Epidermal melanocyte (primary cell): ENCODE measurements around the gene MAJIN.

Experiments
- DNase-seq: peaks from one replicate; pipeline ENCODE4 v3.0.0; 2011; ENCODE audit warnings: low spot score; ENCODE audit not compliant: insufficient read length

MAJIN gene

GRCh38 chr11:64914123-64914522 is 57.8 kb downstream of the MAJIN start:
- no peak for DNase-seq

- no peak for DNase-seq
Observed at GRCh38 chr11:64913171-64913727, 58.7 kb downstream of the MAJIN start.

- DNase-seq = no peak
Observed at GRCh38 chr11:64911689-64912088, 60.2 kb downstream of the MAJIN start.

GRCh38 chr11:64911142-64911541 is 60.8 kb downstream of the MAJIN start:
- no peak for DNase-seq

GRCh38 chr11:64910451-64911093 is 61.3 kb downstream of the MAJIN start:
- no peak for DNase-seq

- DNase-seq = no peak
Observed at GRCh38 chr11:64909653-64910343, 62.1 kb downstream of the MAJIN start.

GRCh38 chr11:64908766-64909165 is 63.1 kb downstream of the MAJIN start:
- DNase-seq = no peak

- no peak for DNase-seq
Observed at GRCh38 chr11:64906314-64906635, 65.6 kb downstream of the MAJIN start.

GRCh38 chr11:64905516-64906313 is 66.2 kb downstream of the MAJIN start:
- no peak for DNase-seq

- no peak for DNase-seq
Observed at GRCh38 chr11:64903291-64903833, 68.5 kb downstream of the MAJIN start.

GRCh38 chr11:64902102-64902900 is 69.6 kb downstream of the MAJIN start:
- DNase-seq = no peak

- DNase-seq = no peak
Observed at GRCh38 chr11:64900774-64901173, 71.1 kb downstream of the MAJIN start.

- DNase-seq = no peak
Observed at GRCh38 chr11:64900263-64900678, 71.6 kb downstream of the MAJIN start.

GRCh38 chr11:64898541-64898940 is 73.4 kb downstream of the MAJIN start:
- DNase-seq = no peak

- DNase-seq = no peak
Observed at GRCh38 chr11:64898076-64898445, 73.8 kb downstream of the MAJIN start.

GRCh38 chr11:64897381-64898075 is 74.4 kb downstream of the MAJIN start:
- DNase-seq = no peak

GRCh38 chr11:64896448-64897022 is 75.4 kb downstream of the MAJIN start:
- no peak for DNase-seq

GRCh38 chr11:64894812-64895452 is 77.0 kb downstream of the MAJIN start:
- DNase-seq = no peak

GRCh38 chr11:64894070-64894811 is 77.7 kb downstream of the MAJIN start:
- peak; percentile 89 for DNase-seq
